Activated CD4-positive, alpha-beta T cell treated with anti-CD3 and anti-CD28 coated beads for 48 hours (primary cell): ENCODE data around the gene KPNA3.
A peak's percentile ranks its signal among the peaks of the same experiment; 100 is the strongest.

Experiments used
- DNase-seq: peaks from one replicate; pipeline ENCODE4 v3.0.0-alpha.2; 2020

KPNA3 gene

DNA sequence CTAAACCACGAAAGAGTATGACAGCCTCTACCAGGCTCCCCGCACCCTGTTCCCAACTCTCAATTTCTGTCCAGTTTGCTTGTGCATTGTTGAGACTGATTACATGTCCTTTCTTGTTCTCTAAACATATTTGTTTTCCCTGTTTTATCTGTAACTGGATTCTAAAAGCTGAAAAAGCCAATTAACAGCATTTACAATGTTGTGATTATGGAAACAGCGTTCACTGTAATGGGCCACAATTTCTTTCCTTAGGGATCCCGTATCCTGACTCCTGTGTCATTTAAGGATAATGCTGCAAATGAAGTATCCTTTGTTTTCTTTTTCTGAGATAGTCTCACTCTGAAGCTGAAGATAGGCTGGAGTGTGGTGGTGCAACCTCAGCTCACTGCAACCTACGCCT, 121.7 kb downstream of the KPNA3 start:
- no peak for DNase-seq

DNA sequence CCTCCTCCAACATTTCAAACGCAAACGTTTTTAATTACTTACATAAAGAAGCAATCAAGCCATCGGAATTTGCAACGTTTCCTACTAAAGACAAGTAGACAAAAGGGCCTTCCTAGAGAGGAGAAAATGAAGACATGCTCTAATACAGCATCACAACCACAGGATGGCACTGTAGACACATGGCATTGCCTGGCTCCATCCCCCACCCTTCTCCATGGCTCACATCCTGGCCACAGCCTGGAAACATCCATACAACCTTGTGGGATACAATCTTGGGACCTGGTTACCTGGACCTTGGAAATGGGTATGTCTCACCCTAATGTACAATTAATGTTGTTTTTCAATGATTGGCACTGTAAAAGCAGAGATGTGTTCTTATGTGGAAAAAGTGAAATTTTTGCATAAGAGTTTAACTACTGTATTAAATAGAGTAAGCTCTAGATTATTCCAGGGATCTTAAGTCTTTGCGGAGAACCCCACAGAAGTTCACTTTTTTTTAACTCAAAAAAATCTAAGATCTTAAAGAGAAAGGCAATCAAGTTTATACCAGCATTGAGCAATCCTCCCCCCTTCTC, 122.7 kb downstream of the KPNA3 start:
- DNase-seq: peak; percentile 24

DNA sequence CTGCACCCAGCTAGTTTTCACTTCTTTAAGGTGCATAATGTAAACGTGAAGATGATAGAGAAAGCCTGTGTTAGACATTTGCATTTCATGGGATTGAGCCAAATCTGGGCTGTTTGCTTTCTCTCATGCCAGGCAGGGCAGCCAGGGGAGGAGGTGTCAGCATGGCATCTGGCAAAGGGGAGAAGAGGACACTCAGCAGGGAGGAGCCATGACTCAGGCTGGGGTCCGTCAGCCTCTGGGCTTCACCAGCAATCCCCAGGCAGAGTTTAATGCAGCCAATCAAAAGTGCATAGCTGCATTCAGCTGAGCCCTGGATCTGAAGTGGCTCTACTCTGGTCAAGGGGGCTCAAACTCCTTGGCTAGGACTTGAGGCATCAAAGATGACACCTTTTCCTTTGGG, 124.7 kb downstream of the KPNA3 start:
- DNase-seq: no peak

DNA sequence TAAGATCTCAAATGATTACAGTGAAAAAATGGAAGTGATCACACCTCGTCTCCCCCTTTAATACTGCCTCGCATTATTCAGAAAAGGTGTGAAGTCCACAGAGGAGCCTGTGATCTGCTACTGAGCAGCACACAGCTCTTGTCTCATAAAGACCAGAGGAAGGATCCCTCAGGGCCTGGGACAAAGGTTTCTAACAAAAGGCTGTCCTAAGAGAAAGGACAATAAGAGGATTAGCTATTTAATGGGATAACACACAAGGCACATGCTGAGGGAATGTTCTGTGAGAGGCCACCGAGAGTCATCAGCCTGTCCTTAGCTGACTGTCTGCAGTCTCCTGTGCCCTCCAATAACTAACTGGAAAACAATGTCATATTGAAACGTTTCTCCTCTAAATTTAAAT, 127.9 kb downstream of the KPNA3 start:
- DNase-seq: no peak

DNA sequence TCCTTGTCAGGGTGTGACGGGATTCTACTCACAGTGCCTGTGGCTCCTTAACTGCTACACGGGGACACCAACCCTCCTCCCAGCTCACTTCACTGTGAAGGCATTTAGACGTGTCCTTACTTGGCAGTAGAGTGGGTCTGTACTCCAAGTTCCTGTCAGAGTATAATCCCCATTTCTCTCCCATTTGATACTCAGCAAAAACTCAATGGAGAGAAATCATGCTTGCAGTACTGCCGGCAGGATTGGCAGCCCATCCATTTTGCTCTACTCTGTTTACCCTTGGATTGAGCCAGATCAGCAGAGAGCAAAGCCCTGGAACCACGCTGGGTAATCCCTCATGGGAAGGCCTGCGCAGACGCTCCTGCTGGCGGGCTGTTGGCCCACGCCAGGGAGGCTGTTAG, 135.2 kb downstream of the KPNA3 start:
- no peak for DNase-seq

DNA sequence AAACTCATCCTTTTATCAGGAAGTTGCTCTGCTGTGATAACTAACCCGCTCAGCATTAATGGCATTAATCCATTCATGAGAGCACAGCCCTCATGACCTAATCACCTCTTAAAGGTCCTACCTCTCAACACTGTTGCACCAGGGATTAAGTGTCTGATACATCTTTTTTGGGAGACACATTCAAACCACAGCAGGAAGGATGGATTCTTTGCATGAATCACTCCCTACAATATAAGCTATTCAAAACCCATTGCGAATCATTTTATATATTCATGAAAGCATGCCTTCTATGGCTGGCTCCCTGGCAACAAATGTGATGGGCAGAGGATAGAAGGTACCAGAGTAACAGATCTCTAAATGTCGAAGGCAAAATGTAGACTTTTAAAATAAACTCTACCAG, 136.6 kb downstream of the KPNA3 start:
- DNase-seq: no peak

DNA sequence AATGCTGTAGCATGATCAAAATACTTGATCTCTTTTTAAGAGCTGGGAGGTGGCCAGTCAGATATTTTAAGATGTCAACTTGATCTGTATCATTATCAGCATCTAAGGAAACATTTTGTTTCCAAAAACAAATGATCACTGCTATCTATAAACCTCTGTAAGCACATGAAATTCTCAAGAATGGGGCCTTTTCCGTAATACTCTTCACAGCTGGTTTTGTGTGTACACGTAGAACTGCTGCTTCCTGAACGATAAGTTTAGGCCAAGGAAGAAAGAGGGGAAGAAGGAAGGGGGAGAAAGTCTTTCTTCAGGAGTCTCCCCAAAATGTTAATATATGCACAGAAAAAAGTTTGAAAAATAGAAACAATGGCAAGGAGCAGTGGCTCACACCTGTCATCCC, 138.5 kb downstream of the KPNA3 start:
- DNase-seq: no peak

DNA sequence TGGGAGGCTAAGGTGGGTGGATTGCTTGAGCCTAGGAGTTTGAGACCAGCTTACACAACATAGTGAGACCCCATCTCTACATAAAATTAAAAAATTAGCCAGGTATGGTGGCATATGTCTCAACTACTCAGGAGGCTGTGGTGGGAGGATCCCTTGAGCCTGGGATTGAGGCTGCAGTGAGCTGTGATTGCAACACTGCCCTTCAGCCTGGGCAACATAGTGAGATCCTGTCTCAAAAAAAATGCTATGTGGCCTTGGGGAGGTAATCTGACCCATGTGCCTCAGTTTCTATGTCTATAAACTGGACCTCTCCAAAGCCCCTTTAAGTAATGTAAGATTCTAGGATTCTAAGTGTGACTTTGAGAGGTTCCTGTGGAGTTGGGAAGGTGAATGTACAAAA, 139.0 kb downstream of the KPNA3 start:
- no peak for DNase-seq

DNA sequence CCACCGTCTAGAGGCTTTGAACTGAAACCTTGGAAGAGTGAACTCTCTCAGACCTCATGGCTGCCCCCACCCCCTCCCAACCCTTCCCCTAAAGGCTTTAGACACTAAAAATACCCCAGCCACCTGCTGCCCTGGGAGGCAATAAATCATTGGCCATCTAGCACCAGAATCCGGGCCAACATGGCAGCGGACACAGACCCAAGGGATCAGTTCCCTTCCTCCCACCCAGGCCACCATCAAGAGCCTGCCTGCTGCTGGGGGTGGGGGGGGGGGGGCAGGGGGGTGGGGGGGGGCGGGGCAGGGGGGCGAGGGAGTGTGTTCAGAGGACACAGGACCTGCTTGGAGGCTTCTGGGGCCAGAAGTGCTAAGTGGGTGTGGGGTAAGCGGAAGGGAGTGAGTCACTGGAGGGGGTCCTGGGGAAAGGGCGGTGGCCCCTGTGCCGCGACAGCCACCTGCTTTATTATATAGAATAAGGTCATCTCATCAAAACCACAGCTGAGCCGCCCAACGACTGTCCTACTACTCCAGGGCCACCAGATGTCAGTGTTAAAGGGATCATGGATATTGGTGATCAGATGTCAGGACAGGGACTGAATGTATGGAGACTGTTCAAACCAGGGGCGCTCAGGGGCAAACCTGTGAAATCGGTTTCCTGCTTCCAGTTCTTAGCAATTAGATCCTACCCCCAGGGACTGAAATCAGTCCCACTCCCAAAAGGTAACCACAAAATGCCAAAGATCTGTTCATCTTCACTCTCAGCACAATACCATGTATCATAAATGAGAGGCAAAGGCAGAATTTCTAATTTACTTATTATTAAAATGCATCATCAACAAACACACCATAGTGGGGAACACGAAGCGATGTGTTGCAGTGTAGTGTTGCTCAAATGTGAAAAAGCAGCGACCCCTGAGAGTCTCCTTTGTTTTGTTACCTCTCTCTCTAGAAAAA, 139.9 kb downstream of the KPNA3 start:
- DNase-seq: peak; percentile 38

DNA sequence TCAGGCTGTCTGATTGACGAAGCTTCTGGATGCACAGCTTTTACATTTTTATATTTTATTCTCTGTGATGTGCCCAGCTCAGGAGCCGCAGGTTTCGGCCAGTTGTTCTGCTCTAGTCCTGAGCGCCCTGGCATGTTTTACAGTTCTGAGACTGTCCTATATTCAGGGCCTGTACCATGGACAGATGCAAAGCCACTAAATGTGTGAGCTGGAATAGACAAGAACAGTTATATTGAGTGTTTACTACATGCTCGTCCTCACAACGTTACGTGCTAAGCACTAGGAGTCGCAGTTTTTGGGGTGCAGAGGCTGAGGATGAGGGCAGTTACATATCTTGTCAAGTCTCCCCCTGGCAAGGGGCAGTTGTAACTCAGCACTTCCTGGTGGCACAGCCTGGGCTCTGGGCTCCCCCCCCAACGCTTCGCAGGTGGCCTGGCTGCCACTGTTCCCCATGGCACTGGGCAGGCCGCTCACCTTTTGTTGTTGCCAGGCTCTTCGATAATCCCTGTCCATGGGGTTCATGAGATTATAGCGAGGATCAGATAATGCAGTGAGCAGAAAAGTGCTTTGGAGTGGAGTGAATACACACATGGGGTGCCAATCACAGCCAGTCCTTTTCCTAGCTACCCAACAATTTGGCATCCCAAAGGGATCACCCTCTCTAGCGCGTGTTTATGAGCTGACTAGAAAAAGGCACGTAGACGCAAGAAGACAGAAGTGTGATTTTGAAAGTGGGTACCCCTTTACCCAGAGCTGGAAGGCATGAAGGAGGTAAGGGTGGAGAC, 140.7 kb downstream of the KPNA3 start:
- no peak for DNase-seq

DNA sequence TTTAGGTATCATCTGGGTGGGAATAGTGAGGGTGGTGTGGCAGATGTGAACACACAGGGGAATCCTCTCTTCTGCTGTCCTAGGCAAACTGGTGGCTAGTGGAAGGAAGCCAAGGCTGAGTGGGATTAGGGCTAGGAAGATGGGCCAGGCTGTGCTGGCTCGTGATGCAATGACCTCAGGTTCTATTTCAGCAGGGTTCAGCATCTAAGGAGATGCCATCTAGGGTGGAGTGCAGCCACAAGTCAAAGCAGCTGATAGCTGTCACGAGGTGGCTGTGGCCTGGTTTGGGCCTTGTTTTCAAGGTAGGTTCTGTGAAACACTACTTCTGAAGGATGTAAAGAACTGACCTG, 142.5 kb downstream of the KPNA3 start:
- DNase-seq: no peak
